HG03575 (cell line): Measurements from ENCODE around the gene SNU13.
"Not testable (repeated sequence)": the region's sequence is repeated elsewhere in the genome, so short reads cannot be mapped to it uniquely, and the experiment has no call there.

ENCODE experiments used
- ATAC-seq: cut with Tn5 transposase; IDR thresholded peaks from one replicate; pipeline ENCODE4 v1.9.1; 2021; ENCODE audit not compliant: unreplicated experiment, insufficient number of reproducible peaks, low FRiP score; ENCODE audit errors: extremely low read depth

SNU13 gene

GRCh38 chr22:41688365-41689211 lies at the start of gene SNU13:
Gene SNU13, minus strand, starts transcription at chr22:41688867. Its CDS starts 71 bp downstream, at chr22:41688796.
- ATAC-seq: peak; percentile 53

GRCh38 chr22:41733241-41733640 lies 44.6 kb upstream of the SNU13 start:
- not testable (repeated sequence) for ATAC-seq

- no peak for ATAC-seq
These were observed 43.6 kb upstream of the SNU13 start for GRCh38 chr22:41732096-41732772.

GRCh38 chr22:41731609-41732008 lies 42.9 kb upstream of the SNU13 start:
- no peak for ATAC-seq

GRCh38 chr22:41725510-41726110 lies 36.9 kb upstream of the SNU13 start:
- no peak for ATAC-seq

GRCh38 chr22:41722496-41722895 lies 33.8 kb upstream of the SNU13 start:
- ATAC-seq: no peak

GRCh38 chr22:41713004-41713403 lies 24.3 kb upstream of the SNU13 start:
- no peak for ATAC-seq

GRCh38 chr22:41709341-41709740 lies 20.7 kb upstream of the SNU13 start:
- ATAC-seq: no peak

- ATAC-seq: no peak
These were observed 14.1 kb upstream of the SNU13 start for GRCh38 chr22:41702763-41703162.

- ATAC-seq: no peak
These were observed 11.4 kb upstream of the SNU13 start for GRCh38 chr22:41700108-41700364.

GRCh38 chr22:41699264-41700107 lies 10.8 kb upstream of the SNU13 start, which contains the start of gene MEI1:
Gene MEI1, plus strand, starts transcription at chr22:41699503. Its CDS starts 36 bp downstream, at chr22:41699539.
- ATAC-seq: no peak

GRCh38 chr22:41697126-41697775 lies 8.6 kb upstream of the SNU13 start:
- no peak for ATAC-seq

GRCh38 chr22:41696703-41697102 lies 8.0 kb upstream of the SNU13 start:
- no peak for ATAC-seq

GRCh38 chr22:41695211-41695610 lies 6.5 kb upstream of the SNU13 start:
- no peak for ATAC-seq

- no peak for ATAC-seq
These were observed 1.8 kb upstream of the SNU13 start for GRCh38 chr22:41690476-41690875.

GRCh38 chr22:41687901-41688364 lies 734 bp downstream of the SNU13 start:
- no peak for ATAC-seq

GRCh38 chr22:41686890-41687289 lies 1.8 kb downstream of the SNU13 start:
- not testable (repeated sequence) for ATAC-seq

- ATAC-seq: no peak
These were observed 4.5 kb downstream of the SNU13 start for GRCh38 chr22:41684194-41684593.

- no peak for ATAC-seq
These were observed 5.1 kb downstream of the SNU13 start for GRCh38 chr22:41683616-41684015.
